ENCODE results near the gene TGFB2.

The TGFB2 gene

DNA sequence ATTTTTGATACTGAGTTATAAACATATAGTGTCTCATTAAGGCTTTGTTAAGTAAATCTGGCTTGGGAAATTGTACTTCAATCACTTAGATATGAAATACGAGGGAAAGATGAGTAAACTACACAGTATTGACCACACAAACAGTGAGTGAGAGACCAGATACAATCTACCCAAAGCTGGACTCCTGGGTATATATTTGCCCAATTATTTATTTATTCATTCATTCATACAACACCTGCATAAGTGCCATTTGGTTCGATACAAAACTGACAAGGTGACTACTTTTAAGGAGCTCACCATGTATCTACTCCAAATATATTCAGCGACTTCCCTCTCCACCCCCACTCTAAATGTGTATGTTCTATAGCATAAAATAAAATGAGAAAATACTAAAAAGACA is 143.4 kb downstream of the TGFB2 start:
- no peak for DNase-seq (ENCODE audit: low read depth in 2 of 2)

DNA sequence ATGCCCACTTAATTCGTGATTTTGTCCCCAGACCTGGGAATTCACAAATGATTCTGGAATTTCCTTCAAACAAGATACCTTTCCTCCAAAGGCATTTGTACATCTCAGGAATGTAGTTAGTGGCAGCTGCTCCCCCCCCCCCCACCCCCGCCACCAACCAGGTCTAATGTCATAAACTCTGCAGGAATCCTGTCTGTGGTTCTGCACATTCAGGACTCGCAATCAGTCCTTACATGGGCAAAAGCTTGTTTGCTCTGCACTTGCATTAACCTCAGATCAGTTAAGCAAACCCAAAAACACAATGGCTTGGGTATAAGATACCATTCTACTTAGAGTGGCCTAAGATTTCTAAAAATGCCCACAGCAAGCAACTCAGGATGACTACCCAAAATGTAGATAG is 143.8 kb downstream of the TGFB2 start:
- DNase-seq (ENCODE audit: low read depth in 2 of 2), result no peak

DNA sequence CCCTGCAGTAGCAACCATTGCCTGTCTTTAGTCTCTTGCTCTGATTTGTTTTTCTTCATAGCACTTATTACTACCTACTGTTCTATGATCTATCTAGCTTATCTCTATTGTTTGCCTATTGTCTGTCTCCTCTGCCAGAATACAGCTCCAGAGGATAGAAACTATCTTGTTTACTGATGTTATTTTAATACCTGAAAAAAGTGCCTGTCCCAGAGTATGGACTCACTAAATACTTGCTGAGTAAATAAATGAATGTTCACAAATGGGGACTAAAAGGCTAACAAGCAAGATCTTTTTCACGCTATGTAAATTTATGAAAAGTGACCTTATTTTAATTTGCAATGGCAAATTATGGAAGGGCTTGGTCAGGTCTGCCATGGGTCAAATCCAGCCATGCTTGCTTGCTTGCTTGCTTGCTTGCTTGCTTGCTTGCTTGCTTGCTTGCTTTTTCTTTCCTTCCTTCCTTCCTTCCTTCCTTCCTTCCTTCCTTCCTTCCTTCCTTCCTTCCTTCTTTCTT is 145.3 kb downstream of the TGFB2 start:
- no peak for DNase-seq (ENCODE audit: low read depth in 2 of 2)

DNA sequence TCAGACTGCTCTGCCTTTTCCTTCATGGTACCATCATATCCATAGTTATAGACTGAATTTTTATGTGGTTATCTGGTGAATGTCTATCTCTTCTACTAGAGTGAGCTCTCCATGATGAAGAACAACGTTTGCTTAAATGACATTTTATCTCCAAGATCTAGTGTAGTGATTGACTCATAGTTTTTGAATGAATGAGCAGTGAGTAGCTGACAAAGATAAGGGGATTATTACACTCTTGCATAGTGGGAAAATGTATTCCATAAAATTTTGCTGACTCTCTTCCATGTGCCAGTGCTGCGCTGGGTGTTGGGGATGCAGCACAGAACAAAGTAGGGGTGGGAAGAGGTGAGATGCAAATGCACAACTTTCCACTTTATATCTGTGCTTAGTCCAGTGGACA is 147.7 kb downstream of the TGFB2 start:
- no peak for DNase-seq (ENCODE audit: low read depth in 2 of 2)

DNA sequence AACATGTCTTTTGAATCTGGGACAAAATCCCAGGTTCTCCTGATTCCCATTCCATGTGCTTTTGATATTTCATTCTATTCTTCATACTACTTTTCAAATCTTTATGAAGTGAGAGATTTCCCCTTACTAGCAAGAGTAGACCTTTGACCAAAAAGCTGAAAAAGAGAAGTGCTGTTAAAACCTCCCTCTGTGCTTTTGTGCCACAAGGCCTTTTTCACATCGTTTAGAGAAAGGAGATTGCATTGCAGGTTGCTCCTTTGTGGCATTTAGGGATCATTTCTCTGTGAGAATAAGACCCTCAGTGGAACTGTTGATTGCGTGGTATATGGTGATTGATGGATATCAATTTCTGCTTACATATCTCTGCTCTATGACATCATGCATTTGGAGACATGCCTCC is 148.8 kb downstream of the TGFB2 start:
- DNase-seq (ENCODE audit: low read depth in 2 of 2), result no peak
